Testis (tissue), 3 donors: ENCODE results near the gene SLTM. TPM values are rescaled to one million over a fixed set of nuclear protein-coding genes. Genes with fewer than 3 reads are reported as not detected.
"Not testable (repeated sequence)": the region's sequence is repeated elsewhere in the genome, so short reads cannot be mapped to it uniquely, and the experiment has no call there.

Source experiments
- DNase-seq: peaks from one replicate; pipeline ENCODE4 v3.0.0-alpha.2; 2019
- H3K27ac ChIP-seq, 2 donors: fragments of 200-600 bp; sonication (generic); one replicate each; pipeline ENCODE4 v1.5.1; 2019
- H3K27me3 ChIP-seq: fragments of 200-600 bp; sonication (generic); one replicate; pipeline ENCODE4 v1.5.1; 2019
- H3K36me3 ChIP-seq: fragments of 200-600 bp; sonication (generic); one replicate; pipeline ENCODE4 v1.5.1; 2017; ENCODE audit warnings: low read depth; ENCODE audit errors: missing control alignments
- H3K4me1 ChIP-seq: fragments of 200-600 bp; sonication (generic); one replicate; pipeline ENCODE4 v1.5.1; 2019
- H3K4me3 ChIP-seq, 2 donors: fragments of 200-600 bp; sonication (generic); one replicate each; pipeline ENCODE4 v1.5.1; 2017 to 2019
- H3K9me3 ChIP-seq: fragments of 200-600 bp; sonication (generic); one replicate; pipeline ENCODE4 v1.5.1; 2017
- POLR2A ChIP-seq: fragments of 450-650 bp; IDR thresholded peaks from one replicate; pipeline ENCODE4 v1.6.1; 2017; ENCODE audit warnings: antibody characterized with exemption, mild to moderate bottlenecking, moderate library complexity
- WGBS, 2 donors: methylation state at CpG; one replicate each; pipeline ENCODE4 v1.1.5; 2018; 5-methylcytosine and 5-hydroxymethylcytosine counted together
- intact Hi-C: fragments of 100-400 bp; cut with DNase I; formaldehyde crosslinking; loops from one replicate; pipeline ENCODE4 v1.15.1; 2023; ENCODE audit warnings: low total_unique reads
- polyA plus RNA-seq: library from polyadenylated mRNA; stranded (reverse); fragments of 350-450 nt; fragmentation: Illumina TruSeq; extraction: RNeasy Lipid Tissue Mini Kit (QIAGEN cat#74804); gene quantifications from one replicate; pipeline ENCODE4 v1.2.3, GENCODE V29; 2014; ENCODE audit warnings: low read depth, low replicate concordance; ENCODE audit not compliant: insufficient read depth
- total RNA-seq, 2 donors: library from RNA; depleted of rRNA; stranded (reverse); fragments of >200 nt; gene quantifications; one replicate each; pipeline ENCODE4 v1.2.3, GENCODE V29; 2016
- TF ChIP-seq, protein P1 (sequence below), 3 experiments: fragments of 450-650 bp in 2 of 3; fragments of 200-600 bp in 1 of 3; sonication (generic) in 1 of 3; IDR thresholded peaks; one replicate each; pipeline ENCODE4 v1.5.1; 2016 to 2019; ENCODE audit warnings: antibody characterized with exemption in 3 of 3, mild to moderate bottlenecking in 2 of 3, moderate library complexity in 1 of 3

SLTM gene
- total and polyA plus RNA-seq, 3 donors from 2014 or later: 29.7 to 116 (median 92.7) TPM

GRCh38 chr15:58854593-58854992 is 78.9 kb downstream of the SLTM start:
- Histone ChIP-seq H3K4me3 (no peak overlapping the region), H3K36me3 (no peaks in the 10 kb centered on the region), H3K27me3 (no peaks in the 10 kb centered on the region), H3K4me1 (no peaks in the 10 kb centered on the region), H3K27ac (peak overlapping the region; percentile 25 to 49), H3K9me3 (no peaks in the 10 kb centered on the region)
- no peak for DNase-seq
- TF ChIP-seq, protein P1, sequence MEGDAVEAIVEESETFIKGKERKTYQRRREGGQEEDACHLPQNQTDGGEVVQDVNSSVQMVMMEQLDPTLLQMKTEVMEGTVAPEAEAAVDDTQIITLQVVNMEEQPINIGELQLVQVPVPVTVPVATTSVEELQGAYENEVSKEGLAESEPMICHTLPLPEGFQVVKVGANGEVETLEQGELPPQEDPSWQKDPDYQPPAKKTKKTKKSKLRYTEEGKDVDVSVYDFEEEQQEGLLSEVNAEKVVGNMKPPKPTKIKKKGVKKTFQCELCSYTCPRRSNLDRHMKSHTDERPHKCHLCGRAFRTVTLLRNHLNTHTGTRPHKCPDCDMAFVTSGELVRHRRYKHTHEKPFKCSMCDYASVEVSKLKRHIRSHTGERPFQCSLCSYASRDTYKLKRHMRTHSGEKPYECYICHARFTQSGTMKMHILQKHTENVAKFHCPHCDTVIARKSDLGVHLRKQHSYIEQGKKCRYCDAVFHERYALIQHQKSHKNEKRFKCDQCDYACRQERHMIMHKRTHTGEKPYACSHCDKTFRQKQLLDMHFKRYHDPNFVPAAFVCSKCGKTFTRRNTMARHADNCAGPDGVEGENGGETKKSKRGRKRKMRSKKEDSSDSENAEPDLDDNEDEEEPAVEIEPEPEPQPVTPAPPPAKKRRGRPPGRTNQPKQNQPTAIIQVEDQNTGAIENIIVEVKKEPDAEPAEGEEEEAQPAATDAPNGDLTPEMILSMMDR (IDR thresholded peaks at IDR 0.05): no peak
- TF ChIP-seq POLR2A: no peak
- 51 to 52% methylated on average over 4 of the region's 4 CpGs for WGBS, 2 donors
- intact Hi-C loops: no loop called here

- no peaks in the 10 kb centered on the region for H3K9me3 ChIP-seq
- no peak overlapping the region for H3K4me3 ChIP-seq
- H3K27me3 ChIP-seq: no peaks in the 10 kb centered on the region
- no peak for DNase-seq
- TF ChIP-seq POLR2A: no peak
- TF ChIP-seq, protein P1 (IDR thresholded peaks at IDR 0.05): no peak
- no peak overlapping the region for H3K27ac ChIP-seq
- intact Hi-C loops: no loop called here
- no peaks in the 10 kb centered on the region for H3K4me1 ChIP-seq
- WGBS, 2 donors: 78 to 82% methylated on average over 5 of the region's 5 CpGs
- no peaks in the 10 kb centered on the region for H3K36me3 ChIP-seq
Measured at GRCh38 chr15:58852347-58852746, 81.1 kb downstream of the SLTM start.

- H3K4me3 ChIP-seq, intact Hi-C loops, DNase-seq, H3K36me3 ChIP-seq, H3K27ac ChIP-seq, H3K27me3 ChIP-seq, H3K9me3 ChIP-seq, H3K4me1 ChIP-seq: not testable (repeated sequence)
- WGBS, 2 donors: 94 to 96% methylated on average over 3 of the region's 3 CpGs
Measured at GRCh38 chr15:58851205-58851604, 82.3 kb downstream of the SLTM start.

DNA sequence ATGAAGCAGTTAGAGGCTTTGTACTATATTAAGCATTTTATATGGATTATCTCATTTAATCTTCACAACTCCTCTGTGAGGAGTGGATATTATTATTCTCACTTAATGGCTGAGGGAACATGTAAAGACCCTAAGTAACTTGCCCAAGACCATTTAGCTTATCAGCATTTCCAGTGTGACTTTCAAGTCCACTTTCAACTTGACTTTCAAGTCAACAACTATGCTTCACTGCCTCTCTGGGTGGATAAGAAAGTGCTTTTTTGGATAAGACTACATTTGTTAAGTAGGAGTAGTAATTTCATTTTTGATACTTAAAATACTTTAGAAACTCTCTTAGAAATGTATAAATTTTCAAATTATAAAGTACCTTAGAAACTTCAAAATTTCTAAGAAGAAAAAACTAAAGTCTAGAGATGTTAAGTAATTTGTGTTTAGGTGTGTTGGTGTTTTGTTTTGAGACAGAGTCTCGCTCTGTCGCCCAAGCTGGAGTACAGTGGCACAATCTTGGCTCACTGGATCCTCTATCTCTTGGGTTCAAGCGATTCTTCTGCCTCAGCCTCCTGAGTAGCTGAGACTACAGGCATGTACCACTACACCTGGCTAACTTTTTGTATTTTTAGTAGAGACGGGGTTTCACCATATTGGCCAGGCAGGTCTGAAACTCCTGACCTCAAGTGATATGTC is 90.6 kb downstream of the SLTM start:
- Histone ChIP-seq H3K4me1 (no peaks in the 10 kb centered on the region), H3K27me3 (no peaks in the 10 kb centered on the region), H3K4me3 (no peak overlapping the region), H3K27ac (no peak overlapping the region), H3K9me3 (no peaks in the 10 kb centered on the region), H3K36me3 (no peaks in the 10 kb centered on the region)
- TF ChIP-seq, protein P1 (IDR thresholded peaks at IDR 0.05): no peak
- TF ChIP-seq POLR2A: no peak
- intact Hi-C loops: no loop called here
- WGBS, 2 donors: 95 to 98% methylated on average over 4 of the region's 4 CpGs
- DNase-seq: no peak

DNA sequence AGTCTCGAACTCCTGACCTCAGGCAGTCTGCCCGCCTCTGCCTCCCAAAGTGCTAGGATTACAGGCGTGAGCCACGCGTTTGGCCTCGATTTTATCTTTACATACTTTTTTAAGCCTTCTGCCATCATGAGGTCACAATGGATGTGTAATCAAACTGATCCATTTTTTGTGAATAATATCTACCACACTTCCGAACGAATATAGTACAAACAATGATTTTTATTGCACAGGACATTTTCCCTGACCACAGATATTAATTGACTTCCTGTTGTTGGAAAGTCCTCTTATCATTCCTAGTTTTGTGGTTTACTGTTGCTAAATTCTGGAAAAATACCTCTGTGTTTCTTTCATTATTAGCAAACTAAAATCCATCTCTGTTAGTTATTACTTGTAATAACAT is 93.4 kb downstream of the SLTM start:
- DNase-seq: no peak
- Histone ChIP-seq H3K4me3 (no peak overlapping the region), H3K36me3 (no peaks in the 10 kb centered on the region), H3K9me3 (no peaks in the 10 kb centered on the region), H3K27me3 (no peaks in the 10 kb centered on the region), H3K27ac (no peak overlapping the region), H3K4me1 (no peaks in the 10 kb centered on the region)
- WGBS, 2 donors: 89 to 93% methylated on average over 8 of the region's 8 CpGs
- intact Hi-C loops: no loop called here
- TF ChIP-seq POLR2A: no peak
- TF ChIP-seq, protein P1 (IDR thresholded peaks at IDR 0.05): no peak
